Measurements from ENCODE around the gene POLR3A. TPM values are rescaled to one million over a fixed set of nuclear protein-coding genes. Genes with fewer than 3 reads are reported as not detected.
A peak's percentile ranks its signal among the peaks of the same experiment; 100 is the strongest.
"Not testable (repeated sequence)": the region's sequence is repeated elsewhere in the genome, so short reads cannot be mapped to it uniquely, and the experiment has no call there.

The POLR3A gene
- total RNA-seq, 2 experiments from 2014 or later: 16.6 to 17.0 TPM

- Mint-ChIP-seq H3K27ac (no peak overlapping the region), H3K27me3 (no peaks in the 10 kb centered on the region), H3K36me3 (peaks cover 43% of the 10 kb centered on the region), H3K9me3 (no peaks in the 10 kb centered on the region), H3K4me3 (no peak overlapping the region), H3K4me1 (ENCODE audit: low read depth) (no peaks in the 10 kb centered on the region)
- ChIA-PET CTCF (no interaction called here), POLR2A (no interaction called here)
- intact Hi-C loops (cut with micrococcal nuclease): no loop called here
- no peak for DNase-seq
These were observed 18.2 kb downstream of the POLR3A start for GRCh38 chr10:78011065-78011464.

- CTCF ChIA-PET: no interaction called here
These were observed 19.0 kb downstream of the POLR3A start for GRCh38 chr10:78010278-78010677.

GRCh38 chr10:78009662-78010061, 19.7 kb downstream of the POLR3A start:
- H3K4me3 Mint-ChIP-seq: no peak overlapping the region
- intact Hi-C loops (cut with micrococcal nuclease): no loop called here
- CTCF ChIA-PET: no interaction called here

More at GRCh38 chr10:78010278-78010677, 19.0 kb downstream of the POLR3A start:
- POLR2A ChIA-PET: interaction anchor here (1.6 kb wide), 1 partner anchor 33 kb away, joined by 5 read pairs; no protein-coding TSS in a partner anchor
- H3K4me3 Mint-ChIP-seq: no peak overlapping the region
- H3K9me3 Mint-ChIP-seq: no peaks in the 10 kb centered on the region
- no peaks in the 10 kb centered on the region for H3K4me1 Mint-ChIP-seq (ENCODE audit: low read depth)
- no peak for DNase-seq
- peaks cover 48% of the 10 kb centered on the region for H3K36me3 Mint-ChIP-seq
- intact Hi-C loops (cut with micrococcal nuclease): no loop called here
- no peak overlapping the region for H3K27ac Mint-ChIP-seq
- no peaks in the 10 kb centered on the region for H3K27me3 Mint-ChIP-seq

GRCh38 chr10:78007172-78007571, 22.1 kb downstream of the POLR3A start:
- H3K27ac Mint-ChIP-seq: no peak overlapping the region
- no peaks in the 10 kb centered on the region for H3K9me3 Mint-ChIP-seq
- peaks cover 59% of the 10 kb centered on the region for H3K36me3 Mint-ChIP-seq
- H3K4me1 Mint-ChIP-seq (ENCODE audit: low read depth): no peaks in the 10 kb centered on the region
- no peak overlapping the region for H3K4me3 Mint-ChIP-seq
- intact Hi-C loops (cut with micrococcal nuclease): no loop called here
- H3K27me3 Mint-ChIP-seq: no peaks in the 10 kb centered on the region
- DNase-seq: no peak
- ChIA-PET POLR2A (no interaction called here), CTCF (interaction anchor here (1.5 kb wide), 1 partner anchor 21 kb away, joined by 3 read pairs; no protein-coding TSS in a partner anchor)

More at GRCh38 chr10:78009662-78010061, 19.7 kb downstream of the POLR3A start:
- POLR2A ChIA-PET: interaction anchor here (1.6 kb wide), 1 partner anchor 33 kb away, joined by 5 read pairs; no protein-coding TSS in a partner anchor
- Mint-ChIP-seq H3K9me3 (no peaks in the 10 kb centered on the region), H3K27ac (no peak overlapping the region), H3K27me3 (no peaks in the 10 kb centered on the region), H3K4me1 (ENCODE audit: low read depth) (no peaks in the 10 kb centered on the region), H3K36me3 (peaks cover 48% of the 10 kb centered on the region)
- DNase-seq: no peak

GRCh38 chr10:78004215-78005026, 24.9 kb downstream of the POLR3A start:
- no peaks in the 10 kb centered on the region for H3K4me1 Mint-ChIP-seq (ENCODE audit: low read depth)
- peaks cover 64% of the 10 kb centered on the region for H3K36me3 Mint-ChIP-seq
- H3K9me3 Mint-ChIP-seq: no peaks in the 10 kb centered on the region
- H3K27ac Mint-ChIP-seq: no peak overlapping the region
- POLR2A ChIA-PET: no interaction called here
- intact Hi-C loops (cut with micrococcal nuclease): no loop called here
- no peak overlapping the region for H3K4me3 Mint-ChIP-seq
- DNase-seq: no peak
- CTCF ChIA-PET: no interaction called here
- H3K27me3 Mint-ChIP-seq: no peaks in the 10 kb centered on the region

- Mint-ChIP-seq H3K27me3 (no peaks in the 10 kb centered on the region), H3K36me3 (peaks cover 71% of the 10 kb centered on the region), H3K4me1 (ENCODE audit: low read depth) (no peaks in the 10 kb centered on the region), H3K9me3 (no peaks in the 10 kb centered on the region), H3K27ac (no peak overlapping the region), H3K4me3 (no peak overlapping the region)
- ChIA-PET POLR2A (no interaction called here), CTCF (no interaction called here)
- intact Hi-C loops (cut with micrococcal nuclease): no loop called here
- no peak for DNase-seq
These were observed 26.6 kb downstream of the POLR3A start for GRCh38 chr10:78002541-78003288.

GRCh38 chr10:78000956-78001472, 28.3 kb downstream of the POLR3A start:
- intact Hi-C loops (cut with micrococcal nuclease): no loop called here
- Mint-ChIP-seq H3K4me1 (ENCODE audit: low read depth) (no peaks in the 10 kb centered on the region), H3K27me3 (no peaks in the 10 kb centered on the region), H3K27ac (no peak overlapping the region), H3K9me3 (no peaks in the 10 kb centered on the region), H3K4me3 (no peak overlapping the region), H3K36me3 (peaks cover 69% of the 10 kb centered on the region)
- no peak for DNase-seq
- POLR2A ChIA-PET: no interaction called here
- CTCF ChIA-PET: interaction anchor here (0.7 kb wide), 1 partner anchor 961 kb away, joined by 3 read pairs; no protein-coding TSS in a partner anchor

- H3K36me3 Mint-ChIP-seq: peaks cover 63% of the 10 kb centered on the region
- CTCF ChIA-PET: no interaction called here
These were observed 29.1 kb downstream of the POLR3A start for GRCh38 chr10:78000206-78000605.

GRCh38 chr10:77998780-77999179, 30.5 kb downstream of the POLR3A start:
- H3K27ac Mint-ChIP-seq; CTCF ChIA-PET; DNase-seq; POLR2A ChIA-PET; H3K4me3 Mint-ChIP-seq; H3K9me3 Mint-ChIP-seq; H3K27me3 Mint-ChIP-seq; intact Hi-C loops (cut with micrococcal nuclease); H3K4me1 Mint-ChIP-seq (ENCODE audit: low read depth): not testable (repeated sequence)
- peaks cover 57% of the 10 kb centered on the region for H3K36me3 Mint-ChIP-seq

More at GRCh38 chr10:78000206-78000605, 29.1 kb downstream of the POLR3A start:
- H3K4me3 Mint-ChIP-seq: no peak overlapping the region
- no peaks in the 10 kb centered on the region for H3K4me1 Mint-ChIP-seq (ENCODE audit: low read depth)
- intact Hi-C loops (cut with micrococcal nuclease): no loop called here
- H3K27ac Mint-ChIP-seq: no peak overlapping the region
- H3K9me3 Mint-ChIP-seq: no peaks in the 10 kb centered on the region
- DNase-seq: no peak
- POLR2A ChIA-PET: no interaction called here
- no peaks in the 10 kb centered on the region for H3K27me3 Mint-ChIP-seq

GRCh38 chr10:77993620-77994019, 35.7 kb downstream of the POLR3A start:
- no peak for DNase-seq
- no peak overlapping the region for H3K4me3 Mint-ChIP-seq
- intact Hi-C loops (cut with micrococcal nuclease): no loop called here
- H3K36me3 Mint-ChIP-seq: peaks cover 41% of the 10 kb centered on the region
- H3K9me3 Mint-ChIP-seq: no peaks in the 10 kb centered on the region
- H3K4me1 Mint-ChIP-seq (ENCODE audit: low read depth): peaks cover 2% of the 10 kb centered on the region
- ChIA-PET CTCF (no interaction called here), POLR2A (no interaction called here)
- no peak overlapping the region for H3K27ac Mint-ChIP-seq
- no peaks in the 10 kb centered on the region for H3K27me3 Mint-ChIP-seq

- peaks cover 42% of the 10 kb centered on the region for H3K36me3 Mint-ChIP-seq
- H3K4me1 Mint-ChIP-seq (ENCODE audit: low read depth): peaks cover 2% of the 10 kb centered on the region
- no peaks in the 10 kb centered on the region for H3K27me3 Mint-ChIP-seq
- H3K4me3 Mint-ChIP-seq: no peak overlapping the region
- peak overlapping the region; percentile 45 for H3K27ac Mint-ChIP-seq
- DNase-seq: no peak
- POLR2A ChIA-PET: no interaction called here
- H3K9me3 Mint-ChIP-seq: no peaks in the 10 kb centered on the region
- CTCF ChIA-PET: no interaction called here
- intact Hi-C loops (cut with micrococcal nuclease): no loop called here
These were observed 40.1 kb downstream of the POLR3A start for GRCh38 chr10:77989081-77989724.

- Mint-ChIP-seq H3K36me3 (peaks cover 49% of the 10 kb centered on the region), H3K27me3 (no peaks in the 10 kb centered on the region), H3K4me3 (no peak overlapping the region), H3K27ac (no peak overlapping the region), H3K4me1 (ENCODE audit: low read depth) (peaks cover 2% of the 10 kb centered on the region), H3K9me3 (no peaks in the 10 kb centered on the region)
- DNase-seq: no peak
- ChIA-PET CTCF (no interaction called here), POLR2A (no interaction called here)
- intact Hi-C loops (cut with micrococcal nuclease): no loop called here
These were observed 41.6 kb downstream of the POLR3A start for GRCh38 chr10:77987671-77988255.

Data from activated CD4-positive, alpha-beta memory T cell treated with anti-CD3 and anti-CD28 coated beads for 36 hours (primary cell).